RWPE1 (cell line): ENCODE results near the gene POU3F2.

ENCODE experiments used
- CTCF ChIA-PET: fragments of 350-600 bp; sonication (Branson Sonifier 250); formaldehyde crosslinking; extraction: SDS; loops from one replicate; lab custom pipeline; 2021; lab: Yijun Ruan, JAX
- POLR2A ChIA-PET: fragments of 400-600 bp; formaldehyde crosslinking; extraction: SDS; loops from one replicate; lab custom pipeline; 2020; ENCODE audit warnings: antibody characterized with exemption; ENCODE audit not compliant: low non-redundant PET; lab: Yijun Ruan, JAX
- DNase-seq: peaks from one replicate; pipeline ENCODE4 v3.0.0; 2012; ENCODE audit warnings: low spot score
- H3K27ac ChIP-seq: fragments of 450-650 bp; 2 replicates; pipeline ENCODE4 v1.5.1; 2017
- TF ChIP-seq, protein P1 (sequence below): fragments of 450-650 bp; conservative IDR thresholded peaks from 2 replicates; pipeline ENCODE4 v1.5.1; 2017; ENCODE audit warnings: low read depth, mild to moderate bottlenecking

POU3F2 gene

DNA sequence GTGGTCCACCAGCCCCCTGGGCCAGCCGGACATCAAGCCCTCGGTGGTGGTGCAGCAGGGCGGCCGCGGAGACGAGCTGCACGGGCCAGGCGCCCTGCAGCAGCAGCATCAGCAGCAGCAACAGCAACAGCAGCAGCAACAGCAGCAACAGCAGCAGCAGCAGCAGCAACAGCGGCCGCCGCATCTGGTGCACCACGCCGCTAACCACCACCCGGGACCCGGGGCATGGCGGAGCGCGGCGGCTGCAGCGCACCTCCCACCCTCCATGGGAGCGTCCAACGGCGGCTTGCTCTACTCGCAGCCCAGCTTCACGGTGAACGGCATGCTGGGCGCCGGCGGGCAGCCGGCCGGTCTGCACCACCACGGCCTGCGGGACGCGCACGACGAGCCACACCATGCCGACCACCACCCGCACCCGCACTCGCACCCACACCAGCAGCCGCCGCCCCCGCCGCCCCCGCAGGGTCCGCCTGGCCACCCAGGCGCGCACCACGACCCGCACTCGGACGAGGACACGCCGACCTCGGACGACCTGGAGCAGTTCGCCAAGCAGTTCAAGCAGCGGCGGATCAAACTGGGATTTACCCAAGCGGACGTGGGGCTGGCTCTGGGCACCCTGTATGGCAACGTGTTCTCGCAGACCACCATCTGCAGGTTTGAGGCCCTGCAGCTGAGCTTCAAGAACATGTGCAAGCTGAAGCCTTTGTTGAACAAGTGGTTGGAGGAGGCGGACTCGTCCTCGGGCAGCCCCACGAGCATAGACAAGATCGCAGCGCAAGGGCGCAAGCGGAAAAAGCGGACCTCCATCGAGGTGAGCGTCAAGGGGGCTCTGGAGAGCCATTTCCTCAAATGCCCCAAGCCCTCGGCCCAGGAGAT is 1.0 kb downstream of the POU3F2 start:
- no peak for DNase-seq

DNA sequence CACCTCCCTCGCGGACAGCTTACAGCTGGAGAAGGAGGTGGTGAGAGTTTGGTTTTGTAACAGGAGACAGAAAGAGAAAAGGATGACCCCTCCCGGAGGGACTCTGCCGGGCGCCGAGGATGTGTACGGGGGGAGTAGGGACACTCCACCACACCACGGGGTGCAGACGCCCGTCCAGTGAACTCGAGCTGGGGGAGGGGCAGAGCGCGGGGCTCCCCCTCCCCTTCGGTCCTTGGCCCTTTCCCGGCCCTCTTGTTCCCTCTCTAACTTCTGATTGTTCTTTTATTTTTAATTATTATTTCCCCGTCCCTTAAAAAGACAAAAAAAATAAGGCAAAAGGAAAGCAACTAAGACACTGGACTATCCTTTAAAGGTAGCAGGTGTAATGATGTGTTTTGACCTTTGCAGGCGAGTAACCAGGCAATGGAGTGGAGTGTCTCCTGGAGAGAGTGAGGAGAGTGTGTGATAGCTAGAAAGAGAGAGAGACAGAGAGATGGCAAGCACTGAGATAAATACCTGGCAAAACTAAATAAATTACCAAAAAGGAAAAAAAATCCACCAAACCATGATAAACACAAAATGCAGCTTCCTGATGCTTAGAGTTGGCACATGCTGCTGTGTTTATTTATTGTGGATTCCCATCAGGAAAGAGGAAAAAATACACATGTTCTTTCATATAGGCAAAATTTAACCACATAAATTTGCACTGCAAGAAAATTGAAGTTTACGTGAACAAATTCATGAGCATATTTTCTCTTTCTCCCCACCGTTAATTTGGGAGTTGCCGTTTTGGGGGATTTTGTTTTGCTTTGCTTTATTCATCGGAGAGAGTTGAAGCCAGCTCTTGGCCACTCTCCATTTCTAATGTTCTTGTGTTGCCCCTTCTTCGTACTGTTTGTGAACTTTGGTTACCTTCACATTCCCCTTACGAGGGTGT is 1.9 kb downstream of the POU3F2 start:
- ChIA-PET POLR2A (no interaction called here), CTCF (interaction anchor here (0.6 to 1.8 kb wide), 3 partner anchors 9 to 870 kb away, joined by 3 to 5 read pairs (median 3); no protein-coding TSS in a partner anchor)
- TF ChIP-seq, protein P1, sequence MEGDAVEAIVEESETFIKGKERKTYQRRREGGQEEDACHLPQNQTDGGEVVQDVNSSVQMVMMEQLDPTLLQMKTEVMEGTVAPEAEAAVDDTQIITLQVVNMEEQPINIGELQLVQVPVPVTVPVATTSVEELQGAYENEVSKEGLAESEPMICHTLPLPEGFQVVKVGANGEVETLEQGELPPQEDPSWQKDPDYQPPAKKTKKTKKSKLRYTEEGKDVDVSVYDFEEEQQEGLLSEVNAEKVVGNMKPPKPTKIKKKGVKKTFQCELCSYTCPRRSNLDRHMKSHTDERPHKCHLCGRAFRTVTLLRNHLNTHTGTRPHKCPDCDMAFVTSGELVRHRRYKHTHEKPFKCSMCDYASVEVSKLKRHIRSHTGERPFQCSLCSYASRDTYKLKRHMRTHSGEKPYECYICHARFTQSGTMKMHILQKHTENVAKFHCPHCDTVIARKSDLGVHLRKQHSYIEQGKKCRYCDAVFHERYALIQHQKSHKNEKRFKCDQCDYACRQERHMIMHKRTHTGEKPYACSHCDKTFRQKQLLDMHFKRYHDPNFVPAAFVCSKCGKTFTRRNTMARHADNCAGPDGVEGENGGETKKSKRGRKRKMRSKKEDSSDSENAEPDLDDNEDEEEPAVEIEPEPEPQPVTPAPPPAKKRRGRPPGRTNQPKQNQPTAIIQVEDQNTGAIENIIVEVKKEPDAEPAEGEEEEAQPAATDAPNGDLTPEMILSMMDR = no peak
- DNase-seq = no peak
- H3K27ac ChIP-seq = no peak overlapping the region

More for the DNA sequence above, 1.0 kb downstream of the POU3F2 start:
- CTCF ChIA-PET = interaction anchor here (0.6 to 2.8 kb wide), 3 partner anchors 8 to 870 kb away, joined by 3 to 11 read pairs (median 5); no protein-coding TSS in a partner anchor
- H3K27ac ChIP-seq = no peak overlapping the region
- POLR2A ChIA-PET = interaction anchor here (0.7 kb wide), 1 partner anchor 556 kb away, joined by 3 read pairs; no protein-coding TSS in a partner anchor
- TF ChIP-seq, protein P1 = no peak

DNA sequence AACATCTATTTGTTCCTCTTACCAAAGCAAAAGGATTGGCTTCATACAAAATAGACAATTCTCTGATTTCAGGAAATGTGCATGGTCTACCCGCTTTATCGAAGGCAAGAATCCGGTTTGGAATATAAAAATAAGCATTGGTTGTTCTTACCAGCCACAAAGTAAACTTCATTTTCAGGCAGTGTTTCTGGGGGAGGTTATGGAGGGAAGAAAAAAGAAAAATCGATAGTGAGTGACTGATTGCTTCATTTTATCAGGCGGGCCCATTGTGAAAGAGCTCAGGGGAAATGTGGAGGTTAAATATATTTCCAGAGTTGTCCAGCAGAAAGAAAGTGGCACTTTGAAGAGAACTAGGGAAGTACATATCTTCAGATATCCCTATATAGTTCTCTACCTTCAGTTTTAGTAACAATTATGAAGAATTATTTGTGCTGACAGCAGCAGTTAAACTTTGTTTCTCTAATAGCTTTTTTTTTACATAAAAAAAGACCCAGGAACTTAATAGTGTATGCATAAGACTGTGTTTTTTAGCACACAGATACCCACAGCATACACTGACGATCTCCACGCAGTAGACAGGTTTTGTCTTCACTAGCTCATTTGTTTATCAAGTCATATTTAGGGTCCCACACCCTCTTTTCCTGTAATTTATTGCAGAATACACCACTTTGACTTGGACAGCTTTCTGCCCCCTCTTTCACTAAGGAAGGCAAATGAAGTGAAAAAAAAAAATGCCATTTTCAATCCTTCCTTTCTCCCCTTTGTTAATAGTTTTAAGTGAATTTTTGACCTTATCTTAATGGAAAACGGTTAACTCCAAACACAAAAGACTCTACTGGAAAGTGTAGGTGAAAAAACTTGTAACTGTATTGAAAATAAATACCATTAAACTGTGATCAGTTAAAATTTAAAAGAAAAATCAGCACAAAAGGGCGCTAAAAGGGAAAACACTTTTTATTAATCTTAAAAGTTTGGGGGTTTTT is 2.9 kb downstream of the POU3F2 start:
- ChIA-PET POLR2A (no interaction called here), CTCF (interaction anchor here (0.7 to 1.8 kb wide), 4 partner anchors 8 to 821 kb away, joined by 3 to 5 read pairs (median 3); no protein-coding TSS in a partner anchor)
- TF ChIP-seq, protein P1 = no peak

DNA sequence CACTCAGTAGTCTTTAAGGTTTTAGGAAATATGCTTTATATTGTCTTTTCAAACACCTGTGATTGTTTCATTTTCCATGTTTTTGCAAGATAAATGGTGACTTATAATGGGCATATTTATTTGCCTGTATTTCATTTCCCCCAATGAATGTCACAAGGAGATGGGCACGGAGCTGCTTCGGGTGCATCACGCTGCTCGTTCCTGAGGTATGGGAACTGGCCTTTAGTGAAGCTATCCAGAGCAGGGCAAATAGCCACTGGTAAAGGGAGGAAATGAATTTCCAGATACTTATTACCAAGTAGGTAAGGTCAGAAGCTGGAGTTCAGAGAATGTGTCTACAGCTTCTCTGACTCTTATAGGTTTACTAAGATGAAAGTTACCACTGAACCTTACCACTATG is 3.7 kb downstream of the POU3F2 start:
- no peak for DNase-seq
- TF ChIP-seq, protein P1 = no peak
- ChIA-PET POLR2A (no interaction called here), CTCF (interaction anchor here (0.6 kb wide), 1 partner anchor 12 kb away, joined by 3 read pairs; no protein-coding TSS in a partner anchor)
- H3K27ac ChIP-seq = no peak overlapping the region

More for the DNA sequence above, 2.9 kb downstream of the POU3F2 start:
- no peak overlapping the region for H3K27ac ChIP-seq
- DNase-seq = no peak

DNA sequence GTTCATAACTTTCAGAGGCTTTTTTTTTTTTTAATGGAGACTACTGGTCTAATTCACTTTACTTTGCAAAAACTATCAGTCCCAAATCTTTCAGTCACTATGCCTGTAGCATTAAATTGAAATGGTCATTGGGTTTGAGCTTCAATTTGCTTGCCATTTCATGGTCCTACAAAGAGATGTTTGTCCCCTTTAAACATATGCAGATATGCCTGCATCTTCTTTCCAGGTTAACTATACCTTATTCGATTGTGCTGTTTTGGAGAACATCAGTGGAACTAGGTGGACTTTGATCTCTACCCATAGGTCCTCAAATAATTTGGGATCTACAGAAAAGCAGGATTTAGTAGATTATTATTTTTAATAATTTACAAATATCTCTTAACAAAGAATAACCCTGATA is 4.6 kb downstream of the POU3F2 start:
- POLR2A ChIA-PET = no interaction called here

More for the DNA sequence above, 4.6 kb downstream of the POU3F2 start:
- H3K27ac ChIP-seq = no peak overlapping the region
- no peak for DNase-seq
- TF ChIP-seq, protein P1 = no peak
- CTCF ChIA-PET = no interaction called here
